Activated T-helper 2 cell treated with anti-CD3 and anti-CD28 coated beads, Interferon-gamma antibody, Interleukin-2, Interleukin-4, amounts not matched to agents 10 μg/mL and 5 μg/mL and 100 μg/mL, durations not matched to agents 14 hours and 24 hours and 36 hours (primary cell): ENCODE results near the gene CHTOP. TPM values are rescaled to one million over a fixed set of nuclear protein-coding genes. Genes with fewer than 3 reads are reported as not detected.
"Not testable (repeated sequence)": the region's sequence is repeated elsewhere in the genome, so short reads cannot be mapped to it uniquely, and the experiment has no call there.

ENCODE experiments used
- DNase-seq: peaks from one replicate; pipeline ENCODE4 v3.0.0; 2021; ENCODE audit warnings: low spot score
- H3K27ac Mint-ChIP-seq: one replicate; pipeline ENCODE4 v1.8.0; 2021; ENCODE audit warnings: mixed read lengths
- H3K27me3 Mint-ChIP-seq: one replicate; pipeline ENCODE4 v1.8.0; 2021; ENCODE audit warnings: low read depth, mixed read lengths
- H3K36me3 Mint-ChIP-seq: one replicate; pipeline ENCODE4 v1.8.0; 2021; ENCODE audit warnings: low read depth, mixed read lengths
- H3K4me1 Mint-ChIP-seq: one replicate; pipeline ENCODE4 v1.8.0; 2021; ENCODE audit warnings: low read depth, mixed read lengths
- H3K4me3 Mint-ChIP-seq: one replicate; pipeline ENCODE4 v1.8.0; 2021; ENCODE audit warnings: low read depth, mild to moderate bottlenecking, moderate library complexity, mixed read lengths
- H3K9me3 Mint-ChIP-seq: one replicate; pipeline ENCODE4 v1.8.0; 2021; ENCODE audit warnings: mixed read lengths
- intact Hi-C: fragments of 100-400 bp; cut with micrococcal nuclease; formaldehyde crosslinking; loops from one replicate; pipeline ENCODE4 v1.15.1; 2023
- total RNA-seq: library from RNA; stranded (reverse); gene quantifications from 2 replicates; pipeline ENCODE4 v1.2.3, GENCODE V29; 2022

CHTOP gene
- total RNA-seq, 1 donor from 2014 or later: 98.7 TPM

DNA sequence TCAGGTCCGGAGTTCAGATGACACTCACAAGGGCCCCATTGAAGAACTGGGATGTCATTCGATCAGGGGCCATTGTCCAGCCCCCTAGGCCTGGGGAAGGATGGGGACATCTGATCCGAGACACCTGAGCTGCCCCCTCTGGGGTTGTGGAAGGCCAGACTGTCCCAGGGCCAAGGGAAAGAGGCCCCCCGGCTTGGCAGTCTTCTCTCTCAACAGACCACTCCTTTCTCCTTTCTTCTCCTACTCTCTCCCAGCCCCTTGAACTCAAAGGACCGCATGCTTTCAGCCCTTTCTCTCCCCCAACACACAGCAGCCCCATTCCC is 4.6 kb upstream of the CHTOP start:
- no peak overlapping the region for H3K27ac Mint-ChIP-seq
- no peak for DNase-seq
- H3K9me3 Mint-ChIP-seq: no peaks in the 10 kb centered on the region

DNA sequence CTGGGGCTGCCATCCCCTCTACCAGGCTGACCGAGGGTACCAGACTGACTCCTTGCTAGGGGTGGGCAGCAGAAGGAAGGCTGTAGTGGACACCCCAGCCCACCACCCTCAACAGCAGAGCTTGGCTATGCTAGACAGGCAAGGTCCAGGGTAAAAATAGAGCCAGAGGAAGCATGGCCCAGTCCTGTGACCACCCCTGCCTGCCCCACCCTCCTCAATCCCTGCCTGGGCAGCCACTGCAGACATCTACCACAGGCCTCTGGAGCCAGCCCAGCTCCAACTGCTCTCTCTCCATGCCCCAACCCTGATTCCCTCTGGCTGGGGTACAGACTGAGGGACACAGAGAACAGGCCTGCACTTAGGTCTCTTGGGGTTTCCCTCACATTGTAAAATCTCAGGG is 3.9 kb upstream of the CHTOP start:
- no peak overlapping the region for H3K4me3 Mint-ChIP-seq
- H3K27me3 Mint-ChIP-seq: no peaks in the 10 kb centered on the region
- H3K4me1 Mint-ChIP-seq: peaks cover 19% of the 10 kb centered on the region
- no peak for DNase-seq
- H3K27ac Mint-ChIP-seq: no peak overlapping the region
- peaks cover 13% of the 10 kb centered on the region for H3K36me3 Mint-ChIP-seq
- intact Hi-C loops: loop anchor here (5.0 kb wide), 1 partner anchor 58 kb away; no protein-coding TSS in a partner anchor
- H3K9me3 Mint-ChIP-seq: no peaks in the 10 kb centered on the region

More for the DNA sequence above, 4.6 kb upstream of the CHTOP start:
- intact Hi-C loops: no loop called here
- H3K4me3 Mint-ChIP-seq: no peak overlapping the region
- peaks cover 19% of the 10 kb centered on the region for H3K4me1 Mint-ChIP-seq
- H3K36me3 Mint-ChIP-seq: peaks cover 8% of the 10 kb centered on the region
- no peaks in the 10 kb centered on the region for H3K27me3 Mint-ChIP-seq

DNA sequence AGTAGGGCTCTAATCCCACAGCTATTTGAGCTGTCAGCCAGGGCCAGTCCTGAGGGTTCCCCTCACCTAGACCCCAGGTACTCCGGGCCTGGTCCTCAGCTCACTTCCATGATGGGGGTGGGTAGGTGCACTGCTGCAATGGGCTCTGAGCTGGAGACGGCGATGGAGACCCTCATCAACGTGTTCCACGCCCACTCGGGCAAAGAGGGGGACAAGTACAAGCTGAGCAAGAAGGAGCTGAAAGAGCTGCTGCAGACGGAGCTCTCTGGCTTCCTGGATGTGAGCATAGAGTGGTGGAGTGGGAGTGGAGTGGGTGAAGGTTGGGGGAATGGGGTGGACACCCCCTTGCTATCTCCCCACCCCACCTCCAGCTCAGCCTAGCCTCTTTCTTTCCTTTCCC is 3.5 kb upstream of the CHTOP start:
- intact Hi-C loops: loop anchor here (5.0 kb wide), 1 partner anchor 58 kb away; no protein-coding TSS in a partner anchor
- peaks cover 19% of the 10 kb centered on the region for H3K4me1 Mint-ChIP-seq
- peaks cover 15% of the 10 kb centered on the region for H3K36me3 Mint-ChIP-seq
- DNase-seq: no peak
- H3K27ac Mint-ChIP-seq: no peak overlapping the region
- no peak overlapping the region for H3K4me3 Mint-ChIP-seq
- H3K9me3 Mint-ChIP-seq: no peaks in the 10 kb centered on the region
- H3K27me3 Mint-ChIP-seq: no peaks in the 10 kb centered on the region

DNA sequence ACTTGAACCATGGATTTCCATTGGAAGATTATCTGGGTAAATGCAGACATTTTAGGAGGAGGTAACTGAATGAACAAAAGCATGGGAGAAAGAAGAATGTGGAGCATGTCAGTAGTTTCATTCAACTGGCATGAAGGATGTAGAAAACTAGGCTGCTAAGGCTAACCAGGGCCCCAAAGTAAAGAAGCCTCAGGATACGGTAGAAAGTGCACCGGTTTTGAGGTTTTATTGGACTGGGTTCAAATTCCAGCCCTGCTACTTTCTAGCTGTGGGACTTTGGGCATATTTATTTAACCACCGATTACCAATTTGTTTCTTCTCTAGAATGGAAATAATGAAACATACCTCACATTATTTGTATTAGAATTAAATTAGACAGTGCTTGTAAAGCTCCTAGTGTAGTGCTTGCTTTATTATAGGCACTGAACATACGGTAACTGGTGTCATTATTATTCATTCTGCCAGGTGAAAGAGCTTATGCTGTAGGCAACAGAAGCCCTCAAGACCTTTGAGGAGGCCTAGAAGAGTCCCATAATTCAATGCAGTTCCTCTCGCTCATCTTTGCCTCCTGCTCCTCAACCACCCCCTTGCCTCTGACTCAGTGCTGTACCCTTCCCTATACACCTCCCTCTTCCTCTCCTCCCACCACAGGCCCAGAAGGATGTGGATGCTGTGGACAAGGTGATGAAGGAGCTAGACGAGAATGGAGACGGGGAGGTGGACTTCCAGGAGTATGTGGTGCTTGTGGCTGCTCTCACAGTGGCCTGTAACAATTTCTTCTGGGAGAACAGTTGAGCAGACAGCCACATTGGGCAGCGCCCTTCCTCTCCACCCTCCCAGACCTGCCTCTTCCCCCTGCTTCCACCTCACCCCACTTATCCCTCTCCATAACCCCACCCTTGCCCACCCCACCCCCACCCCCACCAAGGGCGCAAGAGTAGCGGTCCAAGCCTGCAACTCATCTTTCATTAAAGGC is 2.5 kb upstream of the CHTOP start:
- no peak overlapping the region for H3K4me3 Mint-ChIP-seq
- peak overlapping the region; percentile 43 for H3K27ac Mint-ChIP-seq
- no peaks in the 10 kb centered on the region for H3K27me3 Mint-ChIP-seq
- DNase-seq: no peak
- intact Hi-C loops: loop anchor here (2.0 to 5.0 kb wide), 2 partner anchors 59 to 87 kb away; partner anchors contain the start of gene S100A4
- H3K4me1 Mint-ChIP-seq: peaks cover 21% of the 10 kb centered on the region
- no peaks in the 10 kb centered on the region for H3K9me3 Mint-ChIP-seq
- H3K36me3 Mint-ChIP-seq: peaks cover 23% of the 10 kb centered on the region

DNA sequence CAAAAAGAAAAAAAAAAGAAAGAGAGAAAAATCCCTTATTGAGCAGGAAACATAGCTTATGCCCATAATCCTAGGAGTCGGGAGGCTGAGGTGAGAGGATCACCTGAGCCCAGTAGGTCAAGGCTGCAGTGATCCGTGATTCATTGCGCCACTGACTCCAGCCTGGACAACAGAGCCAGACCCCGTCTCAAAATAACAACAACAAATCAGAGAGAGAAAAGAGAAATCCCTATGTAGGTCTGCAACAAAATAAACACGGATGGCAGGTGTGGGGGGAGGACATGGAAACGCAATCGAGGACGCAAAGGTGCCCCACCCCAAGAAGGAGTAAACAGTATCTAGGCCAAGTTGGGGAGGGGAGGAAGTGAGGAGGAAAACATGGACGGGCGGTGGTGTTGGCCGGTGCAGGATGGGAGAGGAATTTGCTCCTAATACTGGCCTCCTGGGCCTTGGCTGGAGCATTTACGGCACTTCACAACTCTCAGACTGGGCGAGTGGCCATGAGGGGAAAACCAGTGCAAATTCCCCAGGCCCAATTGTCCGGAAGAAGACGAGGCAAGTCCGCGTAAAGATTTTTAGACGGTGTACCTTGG is 609 bp upstream of the CHTOP start:
- Mint-ChIP-seq H3K36me3 (peaks cover 39% of the 10 kb centered on the region), H3K27me3 (no peaks in the 10 kb centered on the region), H3K4me3 (peak overlapping the region; percentile 96), H3K27ac (peak overlapping the region; percentile 100), H3K4me1 (peaks cover 28% of the 10 kb centered on the region), H3K9me3 (no peaks in the 10 kb centered on the region)
- DNase-seq: no peak
- intact Hi-C loops: loop anchor here (1.0 to 5.0 kb wide), 3 partner anchors 25 to 88 kb away; partner anchors contain the start of genes S100A4 and SNAPIN

DNA sequence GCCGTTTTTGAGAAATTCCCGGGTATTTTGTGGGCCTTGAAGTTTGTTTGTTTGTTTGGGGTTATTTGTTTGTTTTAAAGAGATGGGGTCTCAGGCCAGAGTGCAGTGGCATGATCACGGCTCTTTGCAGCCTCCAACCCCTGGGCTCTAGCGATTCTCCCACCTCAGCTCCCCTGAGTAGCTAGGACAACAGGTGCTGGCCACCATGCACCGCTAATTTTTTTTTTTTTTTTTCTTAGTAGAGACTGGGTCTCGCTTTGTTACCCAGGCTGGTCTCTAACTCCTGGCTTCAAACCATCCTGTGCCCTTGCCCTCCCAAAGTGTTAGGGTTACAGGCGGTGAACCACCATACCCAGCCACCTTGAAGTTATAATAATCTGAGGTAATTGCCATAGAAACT is 2.0 kb downstream of the CHTOP start:
- intact Hi-C loops: loop anchor here (2.0 kb wide), 1 partner anchor 103 kb away; no protein-coding TSS in a partner anchor
- DNase-seq: no peak
- Mint-ChIP-seq H3K27ac (no peak overlapping the region), H3K36me3 (peaks cover 58% of the 10 kb centered on the region), H3K4me3 (peak overlapping the region; percentile 66), H3K4me1 (peaks cover 25% of the 10 kb centered on the region), H3K27me3 (no peaks in the 10 kb centered on the region), H3K9me3 (no peaks in the 10 kb centered on the region)

DNA sequence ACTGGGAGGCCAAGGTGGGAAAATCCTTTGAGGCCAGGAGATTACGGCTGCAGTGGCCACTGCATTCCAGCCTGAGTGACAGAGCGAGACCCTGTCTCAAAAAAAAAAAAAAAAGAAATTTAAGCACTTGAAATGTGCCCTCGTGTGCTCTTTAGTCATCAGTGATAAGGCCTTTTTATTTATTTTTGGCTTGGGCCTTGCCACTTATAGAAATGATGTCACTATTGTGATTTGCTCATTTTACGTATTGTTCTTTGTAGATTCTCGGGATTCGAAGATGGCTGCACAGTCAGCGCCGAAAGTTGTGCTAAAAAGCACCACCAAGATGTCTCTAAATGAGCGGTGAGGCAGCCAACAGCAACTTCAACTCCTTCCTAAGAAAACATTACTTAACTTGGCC is 2.4 kb downstream of the CHTOP start:
- no peak for DNase-seq
- Mint-ChIP-seq H3K36me3 (peaks cover 62% of the 10 kb centered on the region), H3K27me3 (no peaks in the 10 kb centered on the region), H3K4me3 (peak overlapping the region; percentile 66), H3K9me3 (no peaks in the 10 kb centered on the region), H3K4me1 (peaks cover 26% of the 10 kb centered on the region), H3K27ac (no peak overlapping the region)
- intact Hi-C loops: no loop called here

DNA sequence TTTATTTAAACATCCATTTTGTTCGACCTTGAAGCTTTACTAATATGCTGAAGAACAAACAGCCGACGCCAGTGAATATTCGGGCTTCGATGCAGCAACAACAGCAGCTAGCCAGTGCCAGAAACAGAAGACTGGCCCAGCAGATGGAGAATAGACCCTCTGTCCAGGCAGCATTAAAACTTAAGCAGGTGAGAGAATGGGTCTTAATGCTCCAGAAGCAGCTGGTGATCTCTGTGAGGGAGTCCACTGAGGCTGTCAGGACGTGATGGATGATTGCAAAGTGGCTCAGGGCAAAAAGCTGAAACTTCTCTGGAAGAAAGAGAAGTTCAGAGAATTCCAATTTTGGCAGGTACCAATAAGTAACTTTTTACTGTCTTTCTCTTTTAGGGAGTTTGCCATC is 4.4 kb downstream of the CHTOP start:
- H3K4me3 Mint-ChIP-seq: no peak overlapping the region
- DNase-seq: no peak
- H3K27me3 Mint-ChIP-seq: no peaks in the 10 kb centered on the region
- H3K36me3 Mint-ChIP-seq: peaks cover 73% of the 10 kb centered on the region
- peaks cover 21% of the 10 kb centered on the region for H3K4me1 Mint-ChIP-seq
- H3K9me3 Mint-ChIP-seq: no peaks in the 10 kb centered on the region
- no peak overlapping the region for H3K27ac Mint-ChIP-seq
- intact Hi-C loops: no loop called here

DNA sequence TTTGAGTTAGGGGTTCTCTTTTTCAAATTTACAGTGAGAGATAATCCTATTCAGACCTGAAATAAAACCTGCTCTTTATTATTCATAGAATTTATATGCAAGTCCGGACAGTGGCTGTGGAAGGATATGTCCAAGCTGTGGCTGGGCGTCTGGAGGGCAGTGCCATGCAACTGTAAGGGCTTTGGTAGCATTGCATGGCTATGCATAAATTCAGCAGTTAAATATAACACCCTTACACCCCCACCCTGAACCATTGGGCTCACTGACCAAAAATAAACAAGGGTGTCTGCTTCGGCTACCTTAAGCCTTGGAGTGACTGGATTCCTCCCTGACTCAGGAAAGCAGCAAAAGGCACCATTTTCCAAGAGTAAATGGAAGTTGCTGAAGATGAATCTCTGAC is 5.4 kb downstream of the CHTOP start:
- intact Hi-C loops: no loop called here
- H3K36me3 Mint-ChIP-seq: peaks cover 78% of the 10 kb centered on the region
- no peak for DNase-seq
- H3K27me3 Mint-ChIP-seq: no peaks in the 10 kb centered on the region
- H3K4me3 Mint-ChIP-seq: no peak overlapping the region
- no peak overlapping the region for H3K27ac Mint-ChIP-seq
- H3K4me1 Mint-ChIP-seq: peaks cover 21% of the 10 kb centered on the region
- H3K9me3 Mint-ChIP-seq: no peaks in the 10 kb centered on the region

DNA sequence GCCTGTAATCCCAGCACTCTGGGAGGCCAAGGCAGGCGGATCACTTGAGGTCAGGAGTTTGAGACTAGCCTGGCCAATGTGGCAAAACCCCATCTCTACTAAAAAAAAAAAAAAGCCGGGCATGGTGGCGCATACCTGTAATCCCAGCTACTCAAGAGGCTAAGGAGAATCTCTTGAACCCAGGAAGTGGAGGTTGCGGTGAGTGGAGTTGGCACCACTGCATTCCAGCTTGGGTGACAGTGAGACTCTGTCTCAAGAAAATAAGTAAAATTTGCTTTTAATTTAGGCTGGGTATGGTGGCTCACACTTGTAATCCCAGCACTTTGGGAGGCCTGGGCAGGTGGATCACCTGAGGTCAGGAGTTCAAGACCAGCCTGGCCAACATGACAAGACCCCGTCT is 6.3 kb downstream of the CHTOP start:
- Mint-ChIP-seq H3K36me3 (peaks cover 81% of the 10 kb centered on the region), H3K4me1 (peaks cover 21% of the 10 kb centered on the region)
- H3K27ac Mint-ChIP-seq, H3K9me3 Mint-ChIP-seq, DNase-seq, H3K4me3 Mint-ChIP-seq, intact Hi-C loops, H3K27me3 Mint-ChIP-seq: not testable (repeated sequence)

DNA sequence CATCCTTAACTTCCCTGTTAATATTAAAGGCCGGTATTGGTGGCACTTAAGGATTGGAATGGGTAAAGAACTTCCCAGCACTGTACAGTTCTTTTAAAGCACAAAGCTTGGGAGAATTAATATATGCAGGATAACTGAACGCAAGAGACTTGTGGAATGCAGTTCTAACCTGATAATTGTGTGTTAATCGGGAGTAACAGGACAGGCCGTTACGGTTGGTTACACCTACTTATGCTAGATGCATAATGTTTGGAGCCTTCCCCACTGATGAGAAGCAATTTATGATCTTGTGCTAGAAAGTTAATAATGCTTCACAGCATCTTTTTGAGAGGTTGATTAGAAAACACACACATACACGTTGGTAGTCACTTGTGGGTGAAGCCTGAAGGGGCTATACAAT is 7.0 kb downstream of the CHTOP start:
- Mint-ChIP-seq H3K36me3 (peaks cover 83% of the 10 kb centered on the region), H3K4me3 (no peak overlapping the region), H3K27me3 (no peaks in the 10 kb centered on the region)

DNA sequence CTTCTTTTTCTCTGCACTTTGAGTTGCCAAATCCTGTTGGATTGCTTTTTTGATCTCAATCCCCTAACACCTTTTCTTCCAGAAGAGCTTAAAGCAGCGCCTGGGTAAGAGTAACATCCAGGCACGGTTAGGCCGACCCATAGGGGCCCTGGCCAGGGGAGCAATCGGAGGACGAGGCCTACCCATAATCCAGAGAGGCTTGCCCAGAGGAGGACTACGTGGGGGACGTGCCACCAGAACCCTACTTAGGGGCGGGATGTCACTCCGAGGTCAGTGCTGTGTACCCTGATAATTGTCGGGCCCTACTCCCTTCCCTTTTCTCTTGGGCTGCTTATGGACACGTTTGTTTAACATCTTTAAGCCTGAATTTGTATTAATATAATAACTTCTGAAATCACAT is 8.3 kb downstream of the CHTOP start:
- H3K36me3 Mint-ChIP-seq: peaks cover 81% of the 10 kb centered on the region
- H3K27me3 Mint-ChIP-seq: no peaks in the 10 kb centered on the region
- no peaks in the 10 kb centered on the region for H3K9me3 Mint-ChIP-seq
- intact Hi-C loops: no loop called here
- no peak overlapping the region for H3K27ac Mint-ChIP-seq
- H3K4me1 Mint-ChIP-seq: peaks cover 20% of the 10 kb centered on the region
- H3K4me3 Mint-ChIP-seq: no peak overlapping the region
- DNase-seq: no peak

More for the DNA sequence above, 7.0 kb downstream of the CHTOP start:
- peaks cover 24% of the 10 kb centered on the region for H3K4me1 Mint-ChIP-seq
- no peaks in the 10 kb centered on the region for H3K9me3 Mint-ChIP-seq
- intact Hi-C loops: no loop called here
- no peak overlapping the region for H3K27ac Mint-ChIP-seq
- DNase-seq: no peak

DNA sequence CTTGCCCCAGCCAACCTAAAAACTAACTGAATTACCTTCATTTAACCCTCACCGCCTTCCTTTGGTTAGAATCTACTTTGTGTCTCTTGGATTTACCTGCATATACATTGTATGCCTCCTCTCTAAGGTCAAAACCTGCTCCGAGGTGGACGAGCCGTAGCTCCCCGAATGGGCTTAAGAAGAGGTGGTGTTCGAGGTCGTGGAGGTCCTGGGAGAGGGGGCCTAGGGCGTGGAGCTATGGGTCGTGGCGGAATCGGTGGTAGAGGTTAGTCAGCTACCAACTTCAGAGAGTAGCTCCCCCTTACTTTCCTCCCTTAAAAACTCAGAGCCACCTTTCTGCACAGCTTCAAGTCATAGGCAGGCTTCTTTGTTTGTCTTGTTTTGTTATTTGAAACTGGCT is 9.2 kb downstream of the CHTOP start:
- H3K36me3 Mint-ChIP-seq: peaks cover 81% of the 10 kb centered on the region
- DNase-seq: no peak
- H3K27me3 Mint-ChIP-seq: no peaks in the 10 kb centered on the region
- H3K4me3 Mint-ChIP-seq: no peak overlapping the region
- intact Hi-C loops: no loop called here
- peaks cover 18% of the 10 kb centered on the region for H3K4me1 Mint-ChIP-seq
- no peaks in the 10 kb centered on the region for H3K9me3 Mint-ChIP-seq
- peak overlapping the region; percentile 31 for H3K27ac Mint-ChIP-seq
